Neural cell (in vitro differentiated cells): ENCODE results near the gene GPX6.
"Not testable (repeated sequence)": the region's sequence is repeated elsewhere in the genome, so short reads cannot be mapped to it uniquely, and the experiment has no call there.

Source experiments
- CTCF ChIP-seq: fragments of 450-650 bp; IDR thresholded peaks from 2 replicates; pipeline ENCODE4 v1.5.1; 2014; ENCODE audit warnings: antibody characterized with exemption, mild to moderate bottlenecking, moderate library complexity; ENCODE audit not compliant: poor library complexity, severe bottlenecking
- EP300 ChIP-seq: fragments of 450-650 bp; conservative IDR thresholded peaks from 2 replicates; pipeline ENCODE4 v1.6.1; 2014; ENCODE audit warnings: antibody characterized with exemption, mild to moderate bottlenecking, moderate library complexity; ENCODE audit not compliant: poor library complexity, severe bottlenecking
- EZH2 ChIP-seq: fragments of 200-600, 300-800 bp; shearing (Covaris generic), sonication (generic); IDR thresholded peaks from 2 replicates; pipeline ENCODE4 v1.6.1; 2014; ENCODE audit warnings: antibody characterized with exemption, low read length, borderline replicate concordance, mild to moderate bottlenecking; ENCODE audit not compliant: insufficient read depth, poor library complexity, severe bottlenecking
- POLR2AphosphoS5 ChIP-seq: IDR thresholded peaks from 2 replicates; pipeline ENCODE4 v1.6.1; 2012
- SMC3 ChIP-seq: fragments of 450-650 bp; conservative IDR thresholded peaks from 2 replicates; pipeline ENCODE4 v1.6.1; 2014; ENCODE audit warnings: antibody characterized with exemption, mild to moderate bottlenecking, moderate library complexity; ENCODE audit not compliant: poor library complexity
- TAF1 ChIP-seq: IDR thresholded peaks from 2 replicates; pipeline ENCODE4 v1.6.1; 2012; ENCODE audit warnings: low read depth

- not testable (repeated sequence) for TF ChIP-seq EZH2, CTCF, POLR2AphosphoS5, SMC3, TAF1, EP300
Observed at GRCh38 chr6:28547003-28547402, 31.4 kb upstream of the GPX6 start.
